HEK293 (cell line): ENCODE results near the gene NDOR1.

Experiments used
- AEBP2 ChIP-seq: fragments of 450-650 bp; formaldehyde crosslinking; IDR thresholded peaks from 2 replicates; pipeline ENCODE4 v1.5.1; 2016; ENCODE audit warnings: missing biosample characterization, missing genetic modification characterization, borderline replicate concordance
- BCL11A ChIP-seq: fragments of 450-650 bp; formaldehyde crosslinking; IDR thresholded peaks from 2 replicates; pipeline ENCODE4 v1.5.1; 2016; ENCODE audit warnings: low read depth, missing biosample characterization, missing genetic modification characterization
- CTCF ChIP-seq: fragments of 450-650 bp; formaldehyde crosslinking; IDR thresholded peaks from 2 replicates; pipeline ENCODE4 v1.5.1; 2016; ENCODE audit warnings: missing biosample characterization, missing genetic modification characterization
- KLF1 ChIP-seq: fragments of 450-650 bp; formaldehyde crosslinking; IDR thresholded peaks from 2 replicates; pipeline ENCODE4 v1.5.1; 2016; ENCODE audit warnings: missing biosample characterization, missing genetic modification characterization
- ZNF133 ChIP-seq: fragments of 450-650 bp; formaldehyde crosslinking; IDR thresholded peaks from 2 replicates; pipeline ENCODE4 v1.5.1; 2016; ENCODE audit warnings: missing biosample characterization, missing genetic modification characterization
- ZNF239 ChIP-seq: fragments of 450-650 bp; formaldehyde crosslinking; IDR thresholded peaks from 2 replicates; pipeline ENCODE4 v1.5.1; 2016; ENCODE audit warnings: missing biosample characterization, missing genetic modification characterization
- ZNF362 ChIP-seq: fragments of 450-650 bp; formaldehyde crosslinking; IDR thresholded peaks from 2 replicates; pipeline ENCODE4 v1.5.1; 2016; ENCODE audit warnings: missing biosample characterization, missing genetic modification characterization
- ZNF585B ChIP-seq: fragments of 450-650 bp; formaldehyde crosslinking; IDR thresholded peaks from 2 replicates; pipeline ENCODE4 v1.5.1; 2016; ENCODE audit warnings: missing biosample characterization, missing genetic modification characterization
- ZNF600 ChIP-seq: fragments of 450-650 bp; formaldehyde crosslinking; IDR thresholded peaks from 2 replicates; pipeline ENCODE4 v1.5.1; 2016; ENCODE audit warnings: missing biosample characterization, missing genetic modification characterization
- ZNF707 ChIP-seq: fragments of 450-650 bp; formaldehyde crosslinking; IDR thresholded peaks from 2 replicates; pipeline ENCODE4 v1.5.1; 2016; ENCODE audit warnings: missing biosample characterization, missing genetic modification characterization
- ZNF843 ChIP-seq: fragments of 450-650 bp; formaldehyde crosslinking; IDR thresholded peaks from 2 replicates; pipeline ENCODE4 v1.5.1; 2016; ENCODE audit warnings: missing biosample characterization, missing genetic modification characterization
- ZSCAN4 ChIP-seq: fragments of 450-650 bp; formaldehyde crosslinking; IDR thresholded peaks from 2 replicates; pipeline ENCODE4 v1.5.1; 2017; ENCODE audit warnings: missing biosample characterization, missing genetic modification characterization
- TF ChIP-seq, protein P1 (sequence below): fragments of 450-650 bp; formaldehyde crosslinking; IDR thresholded peaks from 2 replicates; pipeline ENCODE4 v1.5.1; 2016; ENCODE audit warnings: missing biosample characterization, missing genetic modification characterization
- TF ChIP-seq, protein P2 (sequence below): IDR thresholded peaks from 2 replicates; pipeline ENCODE4 v1.6.1; 2011; ENCODE audit warnings: mild to moderate bottlenecking, low read depth, low read length, borderline replicate concordance

DNA sequence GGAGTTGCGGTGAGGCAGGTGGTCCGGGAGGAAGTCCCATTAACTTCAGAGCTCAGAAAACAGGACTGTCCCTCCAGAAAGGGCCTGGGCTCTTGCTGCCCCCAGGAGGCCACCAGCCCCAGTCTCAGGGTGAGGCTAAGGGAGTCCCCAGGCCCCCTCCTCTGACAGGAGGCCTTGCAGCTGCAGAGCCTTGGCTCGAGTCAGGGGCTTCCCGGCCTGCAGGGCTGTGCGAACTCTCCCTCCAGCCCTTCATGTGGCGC, 42.3 kb downstream of the NDOR1 start:
- no peak for TF ChIP-seq CTCF (tag by site-specific recombination)
- no peak for TF ChIP-seq ZNF362 (tag by site-specific recombination)
- no peak for TF ChIP-seq ZSCAN4 (tag by site-specific recombination)
- TF ChIP-seq ZNF707 (tag by site-specific recombination), result no peak
- TF ChIP-seq, protein P1, sequence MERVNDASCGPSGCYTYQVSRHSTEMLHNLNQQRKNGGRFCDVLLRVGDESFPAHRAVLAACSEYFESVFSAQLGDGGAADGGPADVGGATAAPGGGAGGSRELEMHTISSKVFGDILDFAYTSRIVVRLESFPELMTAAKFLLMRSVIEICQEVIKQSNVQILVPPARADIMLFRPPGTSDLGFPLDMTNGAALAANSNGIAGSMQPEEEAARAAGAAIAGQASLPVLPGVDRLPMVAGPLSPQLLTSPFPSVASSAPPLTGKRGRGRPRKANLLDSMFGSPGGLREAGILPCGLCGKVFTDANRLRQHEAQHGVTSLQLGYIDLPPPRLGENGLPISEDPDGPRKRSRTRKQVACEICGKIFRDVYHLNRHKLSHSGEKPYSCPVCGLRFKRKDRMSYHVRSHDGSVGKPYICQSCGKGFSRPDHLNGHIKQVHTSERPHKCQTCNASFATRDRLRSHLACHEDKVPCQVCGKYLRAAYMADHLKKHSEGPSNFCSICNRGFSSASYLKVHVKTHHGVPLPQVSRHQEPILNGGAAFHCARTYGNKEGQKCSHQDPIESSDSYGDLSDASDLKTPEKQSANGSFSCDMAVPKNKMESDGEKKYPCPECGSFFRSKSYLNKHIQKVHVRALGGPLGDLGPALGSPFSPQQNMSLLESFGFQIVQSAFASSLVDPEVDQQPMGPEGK (tag by site-specific recombination), result no peak
- no peak for TF ChIP-seq AEBP2
- no peak for TF ChIP-seq ZNF600 (tag by site-specific recombination)
- TF ChIP-seq, protein P2, sequence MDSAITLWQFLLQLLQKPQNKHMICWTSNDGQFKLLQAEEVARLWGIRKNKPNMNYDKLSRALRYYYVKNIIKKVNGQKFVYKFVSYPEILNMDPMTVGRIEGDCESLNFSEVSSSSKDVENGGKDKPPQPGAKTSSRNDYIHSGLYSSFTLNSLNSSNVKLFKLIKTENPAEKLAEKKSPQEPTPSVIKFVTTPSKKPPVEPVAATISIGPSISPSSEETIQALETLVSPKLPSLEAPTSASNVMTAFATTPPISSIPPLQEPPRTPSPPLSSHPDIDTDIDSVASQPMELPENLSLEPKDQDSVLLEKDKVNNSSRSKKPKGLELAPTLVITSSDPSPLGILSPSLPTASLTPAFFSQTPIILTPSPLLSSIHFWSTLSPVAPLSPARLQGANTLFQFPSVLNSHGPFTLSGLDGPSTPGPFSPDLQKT, result no peak
- TF ChIP-seq ZNF843 (tag by site-specific recombination), result no peak
- TF ChIP-seq ZNF239 (tag by site-specific recombination), result no peak
- no peak for TF ChIP-seq ZNF133
- TF ChIP-seq ZNF585B, result no peak
- TF ChIP-seq BCL11A (tag by site-specific recombination), result no peak
- no peak for TF ChIP-seq KLF1 (tag by site-specific recombination)
